ENCODE data around the gene BTBD16.

- TF ChIP-seq ZNF317 (CRISPR knock-in tag; IDR thresholded peaks at IDR 0.05; ENCODE audit: borderline replicate concordance, low read depth): no peak
- no peak for TF ChIP-seq MLX (CRISPR knock-in tag; IDR thresholded peaks at IDR 0.05)
- TF ChIP-seq CTCF (IDR thresholded peaks at IDR 0.05): no peak
- no peak for TF ChIP-seq HMGXB4 (CRISPR knock-in tag; IDR thresholded peaks at IDR 0.05)
- TF ChIP-seq NFYB (CRISPR knock-in tag; conservative IDR thresholded peaks at IDR 0.05; ENCODE audit: low read depth): no peak
Observed at GRCh38 chr10:122232769-122233168, 38.3 kb upstream of the BTBD16 start.
